HS-27A (cell line): ENCODE measurements around the gene LHFPL3.
"Not testable (repeated sequence)": the region's sequence is repeated elsewhere in the genome, so short reads cannot be mapped to it uniquely, and the experiment has no call there.

Experiments used
- DNase-seq: peaks from one replicate; pipeline ENCODE4 v3.0.0-alpha.2; 2012; ENCODE audit warnings: low read depth, missing footprints

The LHFPL3 gene

DNA sequence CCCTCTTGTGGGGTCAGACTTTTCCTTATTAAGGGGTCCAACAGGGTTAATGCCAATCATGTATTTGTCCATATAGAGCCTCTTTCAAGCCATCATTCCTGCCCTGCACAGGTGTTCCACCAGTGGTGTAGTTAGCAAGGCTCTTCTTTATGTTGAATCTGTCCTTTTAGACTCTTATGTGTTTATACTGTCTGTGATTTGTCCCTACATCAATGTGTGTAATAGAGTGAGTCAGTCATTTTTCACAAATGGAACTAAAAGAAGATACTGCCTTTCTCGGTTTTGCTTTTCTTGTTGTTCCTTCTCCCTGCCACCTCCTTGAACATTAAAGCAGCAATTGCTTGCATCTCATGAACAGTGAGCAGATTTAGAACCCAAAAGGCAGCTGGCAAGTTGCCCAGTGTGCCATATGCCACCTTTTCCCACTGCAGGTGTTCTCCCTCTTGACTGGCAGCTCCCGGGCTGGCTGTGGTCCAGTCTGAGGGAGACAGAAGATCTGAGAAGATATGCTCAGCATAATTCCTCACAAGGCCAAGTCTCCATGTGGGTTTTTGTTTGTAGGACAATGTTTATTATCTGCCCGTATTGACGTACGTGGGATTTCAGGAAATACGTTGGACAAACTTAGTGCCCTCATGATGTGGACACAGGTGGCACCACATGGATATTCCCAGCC, 154.1 kb downstream of the LHFPL3 start:
- no peak for DNase-seq

DNA sequence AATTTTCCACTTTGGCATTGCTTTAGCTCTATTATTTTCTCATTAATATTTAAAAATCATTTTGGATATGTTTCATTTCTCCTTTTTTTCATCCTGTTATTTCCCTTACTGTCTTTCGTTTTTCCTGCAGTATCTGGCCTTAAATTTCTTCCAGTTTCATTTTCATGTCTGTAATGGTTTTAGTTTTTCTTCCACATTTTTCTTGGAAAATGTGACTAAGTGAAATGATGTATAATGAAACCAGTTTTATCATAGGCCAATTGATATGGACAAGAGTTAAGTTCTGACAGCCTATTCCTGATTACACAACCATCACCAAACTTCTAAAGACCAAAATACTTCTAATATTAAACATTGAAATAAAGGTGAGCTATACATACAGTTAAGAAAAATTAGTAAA, 158.5 kb downstream of the LHFPL3 start:
- DNase-seq = no peak

DNA sequence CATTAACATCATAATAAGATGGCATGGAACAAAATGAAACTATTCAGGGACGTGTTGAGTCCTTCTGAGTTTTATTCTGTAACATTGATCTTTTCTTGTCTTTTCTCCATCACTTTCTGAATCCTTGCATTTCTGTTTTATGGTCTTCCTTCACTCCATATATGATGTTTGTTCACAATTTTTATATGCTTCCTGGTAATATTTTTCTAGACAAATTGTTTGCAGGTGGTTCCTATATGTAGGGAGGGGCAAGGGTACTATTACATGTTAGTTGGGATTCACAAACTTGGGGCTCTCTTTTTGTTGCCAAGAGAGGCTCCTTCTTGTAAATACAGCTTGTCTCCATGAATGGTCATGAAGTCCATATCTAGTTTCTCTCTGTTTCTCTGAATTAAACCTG, 159.2 kb downstream of the LHFPL3 start:
- no peak for DNase-seq

DNA sequence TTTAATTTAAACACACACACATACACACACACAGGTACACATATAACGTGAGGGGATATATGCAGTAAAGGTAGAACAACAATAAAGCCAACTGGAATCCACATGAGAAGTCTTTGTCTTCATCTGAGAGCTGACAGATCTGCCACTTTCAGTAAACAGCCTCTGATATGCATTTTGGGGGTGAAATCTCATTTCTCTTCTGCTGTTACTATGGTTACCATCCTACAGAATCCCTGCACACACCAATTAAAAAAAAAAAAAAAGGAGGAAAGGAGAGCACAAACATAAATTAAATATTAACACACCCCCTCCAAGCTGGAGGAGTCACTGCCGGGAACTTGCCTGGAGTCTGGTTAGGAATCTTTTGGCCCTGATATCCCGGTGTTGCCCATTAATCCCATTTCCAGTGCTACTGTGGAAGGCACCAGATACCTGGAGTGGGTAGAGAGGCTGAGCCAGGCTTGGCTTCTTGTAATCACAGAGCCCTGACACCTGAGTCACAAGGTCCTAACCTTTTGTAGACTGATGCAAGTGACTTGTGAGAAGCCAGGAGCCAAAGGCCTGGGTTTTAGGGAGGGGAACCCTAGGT, 169.1 kb downstream of the LHFPL3 start:
- DNase-seq = no peak

DNA sequence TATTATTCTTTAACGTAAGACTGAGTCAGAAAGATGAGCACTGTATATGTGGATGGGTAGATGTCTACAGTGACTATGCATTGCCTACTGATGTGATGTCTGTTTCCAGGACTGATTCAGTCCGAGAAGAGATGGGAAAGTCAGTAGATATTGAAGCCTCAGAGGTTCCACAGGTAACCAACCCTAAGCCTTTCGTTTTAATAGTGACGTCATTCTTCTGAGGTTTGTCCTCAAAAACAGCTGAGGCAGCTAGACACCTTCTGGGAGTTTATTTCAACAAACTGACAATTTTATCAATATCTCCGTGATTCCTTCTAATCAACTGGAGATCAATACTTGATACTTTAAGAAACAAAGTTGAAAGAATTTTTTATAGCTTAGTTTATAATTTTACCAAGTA, 171.6 kb downstream of the LHFPL3 start:
- no peak for DNase-seq

DNA sequence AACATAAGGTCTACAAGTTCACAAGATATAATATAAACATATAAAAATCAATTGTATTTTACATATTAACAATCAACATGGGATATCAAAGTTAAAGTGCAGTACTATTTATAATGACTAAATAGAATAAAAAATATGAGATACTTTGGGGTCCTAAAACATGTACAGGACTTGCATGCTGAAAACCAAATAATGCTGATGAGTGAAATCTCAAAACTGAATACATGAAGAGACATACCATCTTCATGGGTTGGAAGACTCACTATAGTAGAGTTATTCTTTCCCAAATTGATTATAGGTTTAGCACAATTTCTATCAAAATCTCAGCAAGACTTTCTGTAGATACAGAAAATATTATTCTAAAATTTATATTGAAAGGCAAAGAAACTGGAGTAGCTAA, 181.5 kb downstream of the LHFPL3 start:
- no peak for DNase-seq

DNA sequence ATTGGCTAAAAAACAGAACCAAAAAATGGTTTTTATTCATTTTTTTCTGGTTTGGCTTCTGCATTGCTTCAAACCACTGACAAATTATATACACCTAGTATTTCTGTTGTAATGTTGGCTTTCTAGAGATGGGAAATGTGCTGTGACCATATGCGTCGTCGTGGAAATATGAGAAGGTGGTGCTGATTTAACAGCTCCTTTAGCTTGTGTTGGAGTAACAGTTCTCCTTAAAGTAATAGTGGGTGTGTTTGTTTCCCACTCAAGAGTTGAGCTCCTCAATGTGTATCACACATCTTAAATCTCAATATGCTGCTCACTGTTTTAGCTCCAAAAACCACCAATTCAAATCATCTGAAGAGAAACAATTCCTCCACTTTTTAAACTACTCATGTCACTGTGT, 196.4 kb downstream of the LHFPL3 start:
- no peak for DNase-seq

DNA sequence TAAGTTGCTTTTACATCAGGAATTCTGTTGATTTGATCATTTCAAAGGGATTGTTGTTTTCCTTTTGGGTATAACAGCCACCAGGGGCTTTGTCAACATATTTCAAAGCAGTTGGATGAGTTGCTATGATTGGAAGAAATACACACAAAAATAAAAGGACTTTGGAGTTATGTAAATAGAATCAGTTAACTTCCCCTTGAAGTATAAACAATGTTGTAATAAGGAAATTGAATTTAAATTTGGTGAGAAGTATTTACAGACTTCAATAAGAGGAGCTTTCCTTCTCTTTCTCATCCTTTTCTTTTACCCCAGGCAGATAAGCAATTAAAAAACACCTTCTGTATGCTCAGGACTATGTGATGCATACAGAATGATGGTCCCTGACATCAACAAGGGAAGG, 199.7 kb downstream of the LHFPL3 start:
- no peak for DNase-seq

DNA sequence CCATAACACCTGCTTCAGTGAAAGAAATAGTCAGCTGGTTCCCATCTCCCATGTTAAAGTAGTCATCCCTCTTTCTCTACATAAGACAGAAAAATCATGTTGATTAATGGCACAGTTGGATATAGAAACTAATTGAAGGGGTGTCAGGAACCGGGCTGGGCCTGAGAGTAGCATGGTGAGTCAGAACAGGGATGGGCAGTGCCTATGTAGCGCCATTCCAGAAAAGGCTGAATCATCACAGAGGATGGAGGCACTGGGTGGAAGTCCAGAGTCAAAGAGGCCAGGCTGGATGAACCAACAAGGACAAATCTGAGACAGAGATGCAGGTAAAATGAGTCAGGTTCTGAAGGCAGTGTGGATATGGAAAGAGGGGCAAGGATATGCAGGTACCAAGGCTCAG, 201.2 kb downstream of the LHFPL3 start:
- no peak for DNase-seq

DNA sequence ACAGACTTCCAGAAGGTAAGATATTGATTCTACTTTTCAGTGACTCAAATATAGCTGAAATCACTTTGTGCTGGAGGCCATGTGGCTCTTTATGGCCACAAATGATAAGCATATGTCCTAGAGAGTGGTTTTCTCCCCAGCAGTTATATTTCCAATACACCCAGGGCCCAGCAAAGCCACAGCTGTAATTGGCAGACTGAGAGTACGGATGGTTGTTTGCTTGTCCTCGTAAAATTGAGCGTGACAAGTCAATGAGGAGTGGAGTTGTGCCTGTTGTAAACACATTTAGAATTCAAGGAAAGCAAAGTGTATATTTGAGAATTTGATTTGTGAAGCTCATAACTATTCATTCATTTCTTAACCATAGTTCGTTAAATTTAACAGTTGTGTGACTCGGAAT, 201.8 kb downstream of the LHFPL3 start:
- DNase-seq = no peak

DNA sequence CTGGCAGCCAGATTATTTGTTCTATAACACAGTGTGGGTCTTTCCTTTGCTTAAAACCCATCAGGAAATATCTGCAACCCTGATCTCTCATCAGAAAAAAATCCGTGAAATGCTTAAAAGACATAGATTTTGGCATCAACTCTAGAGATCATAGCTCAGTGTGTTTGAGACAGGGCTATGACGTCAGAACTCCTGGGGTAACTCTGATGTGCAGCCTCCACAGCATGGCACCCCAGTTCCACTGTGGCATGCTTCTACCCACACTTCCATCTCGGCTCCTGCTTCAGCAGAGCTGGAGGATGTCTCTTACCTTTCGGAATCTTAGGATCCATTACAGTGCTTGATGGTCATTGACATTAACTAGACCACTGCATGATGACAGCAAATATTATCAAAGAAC, 205.7 kb downstream of the LHFPL3 start:
- no peak for DNase-seq

DNA sequence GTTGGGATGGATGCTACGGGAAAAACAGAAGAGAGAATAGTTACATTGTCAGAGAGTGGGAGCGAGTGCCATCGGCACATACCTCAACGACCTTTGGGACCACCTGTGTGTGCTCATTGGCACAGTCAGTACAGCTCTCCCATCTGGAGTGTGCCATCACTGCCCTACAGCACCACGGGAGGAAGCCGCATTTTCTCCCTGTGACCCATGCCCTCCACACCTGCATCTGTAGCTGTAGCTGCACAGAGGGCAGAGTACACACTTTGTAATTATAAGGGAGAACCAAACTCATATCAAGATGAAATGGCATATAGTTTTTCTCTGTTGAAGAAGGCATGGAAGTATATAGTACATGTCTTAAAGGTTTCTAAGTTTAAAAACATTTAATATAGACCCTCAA, 207.4 kb downstream of the LHFPL3 start:
- DNase-seq = no peak

DNA sequence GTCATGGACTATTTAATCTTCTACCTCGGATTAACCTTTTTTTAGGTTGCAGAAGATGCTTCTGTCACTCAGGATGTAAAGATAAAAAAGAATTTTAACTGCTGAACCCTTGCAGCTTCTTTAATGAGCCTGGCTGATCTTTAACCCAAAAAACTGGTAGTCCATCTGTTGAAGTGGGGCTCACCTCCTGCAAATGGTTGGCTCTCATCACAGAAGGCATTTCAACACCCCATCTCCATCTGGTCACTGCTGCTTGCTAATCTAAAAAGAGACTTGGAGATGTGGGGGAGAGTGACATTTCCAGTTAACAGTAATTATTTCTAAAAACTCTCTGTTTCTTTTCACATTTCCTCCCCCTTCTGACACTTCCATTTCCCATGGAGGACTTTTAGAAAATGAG, 208.6 kb downstream of the LHFPL3 start:
- no peak for DNase-seq

DNA sequence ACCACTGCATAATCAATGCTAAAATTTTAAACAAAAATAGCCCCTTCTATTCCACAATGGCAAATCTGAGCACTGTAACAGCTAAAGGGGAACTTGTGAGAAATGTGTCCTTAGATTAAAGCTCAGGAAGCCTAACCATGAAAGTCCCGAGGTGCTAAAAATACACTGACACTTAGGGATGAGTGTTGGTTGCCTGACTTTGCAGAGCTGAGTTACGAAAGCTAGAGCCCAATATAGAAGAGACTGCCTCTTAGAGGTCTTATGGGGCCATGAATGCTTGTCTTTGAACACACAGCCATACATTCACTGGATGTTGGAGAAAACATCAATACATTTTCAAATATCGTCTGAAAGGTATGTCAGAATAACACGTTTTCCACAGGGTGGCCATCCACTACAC, 209.7 kb downstream of the LHFPL3 start:
- DNase-seq = no peak

DNA sequence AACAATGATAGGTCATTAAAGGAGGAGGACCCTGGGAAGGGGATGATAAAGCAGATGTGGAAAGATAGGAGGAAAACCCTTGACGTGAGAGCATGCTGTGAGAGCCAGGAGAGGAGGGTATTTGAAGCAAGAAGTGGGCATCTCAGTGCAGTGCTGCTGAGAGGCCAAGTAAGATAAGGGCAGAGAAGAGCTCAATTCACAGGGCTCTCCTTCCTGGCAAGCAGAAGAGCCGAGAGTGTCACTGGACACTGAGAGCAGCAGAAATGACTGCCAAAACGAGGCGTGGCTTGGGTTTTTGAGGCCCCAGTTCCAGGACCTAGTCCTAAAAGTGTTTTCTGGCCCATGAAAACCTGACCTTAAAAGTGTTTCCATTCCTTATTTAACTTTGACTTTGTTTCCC, 213.5 kb downstream of the LHFPL3 start:
- no peak for DNase-seq

DNA sequence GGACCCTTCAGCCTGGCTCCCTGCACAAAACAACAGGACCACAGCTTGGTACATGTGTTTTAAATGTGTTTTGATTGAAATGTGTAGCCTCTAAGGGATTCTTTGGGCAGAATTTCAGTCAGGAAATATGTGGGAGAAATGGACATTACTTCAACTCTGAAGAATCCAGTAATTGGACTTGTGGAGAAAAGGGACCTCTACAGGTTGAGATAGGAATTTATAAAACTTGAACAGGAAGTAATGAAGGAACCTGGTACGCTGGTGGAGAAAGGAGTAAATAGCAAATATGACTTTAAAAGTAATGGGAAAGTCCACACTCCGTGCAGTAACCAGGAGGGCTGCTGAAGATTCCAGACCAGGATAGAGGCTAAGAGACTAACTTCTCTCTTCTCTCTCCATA, 220.5 kb downstream of the LHFPL3 start:
- DNase-seq = no peak

DNA sequence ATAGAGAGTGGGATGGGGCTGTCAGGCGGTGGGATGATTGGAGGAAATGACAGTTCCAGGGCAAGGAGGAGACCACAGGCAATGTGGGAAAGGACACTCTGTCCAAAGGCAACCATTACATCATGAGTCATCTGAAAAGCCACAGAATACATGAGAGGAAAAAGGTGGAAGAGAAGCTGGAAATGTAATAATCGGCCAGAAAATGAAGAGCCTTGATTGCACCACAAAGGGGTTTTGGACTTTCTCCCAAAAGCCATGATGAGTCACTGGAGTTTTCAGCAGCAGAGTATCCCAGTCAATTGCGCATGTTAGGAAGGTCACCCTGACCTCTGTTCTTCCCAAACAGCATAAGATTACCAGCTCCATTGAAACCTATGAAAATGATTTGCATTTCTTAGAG, 222.0 kb downstream of the LHFPL3 start:
- no peak for DNase-seq

DNA sequence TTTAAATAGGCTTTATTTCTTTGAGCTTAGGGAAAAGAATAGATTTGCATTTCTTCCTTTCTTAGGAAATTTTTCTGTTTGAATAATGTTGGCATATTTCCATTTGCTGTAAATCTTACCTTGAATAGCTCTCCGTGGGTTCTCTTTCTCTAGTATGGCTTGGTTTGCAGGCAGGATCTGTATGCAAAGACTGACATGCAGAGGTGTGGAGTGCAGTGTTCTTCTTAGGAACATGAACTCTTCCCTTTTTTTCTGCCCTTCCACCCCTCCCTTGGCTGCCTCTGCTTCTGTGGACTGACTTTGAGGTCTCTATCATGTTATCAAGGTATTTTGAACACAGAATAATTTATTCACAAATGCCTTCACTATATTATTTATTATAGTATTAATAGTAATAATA, 222.8 kb downstream of the LHFPL3 start:
- DNase-seq = no peak

DNA sequence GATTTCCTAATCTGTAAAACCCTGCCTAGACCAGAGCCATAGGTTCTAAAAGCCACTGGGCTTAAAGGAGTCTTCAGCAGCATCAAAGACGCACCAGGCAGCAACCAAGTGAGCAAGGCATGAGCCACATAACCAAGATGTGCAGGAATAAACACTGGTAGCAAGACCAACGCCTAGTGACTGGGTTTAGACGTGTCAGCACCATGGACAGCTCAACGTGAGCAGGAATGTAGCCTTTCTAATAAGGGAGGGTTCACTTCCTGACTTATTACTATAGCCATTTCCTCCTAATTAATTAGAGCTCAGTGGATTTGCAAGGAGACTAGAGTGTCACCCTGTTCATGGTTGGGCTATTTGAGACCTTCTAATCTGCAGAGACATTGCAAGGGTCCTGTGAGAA, 223.7 kb downstream of the LHFPL3 start:
- no peak for DNase-seq

DNA sequence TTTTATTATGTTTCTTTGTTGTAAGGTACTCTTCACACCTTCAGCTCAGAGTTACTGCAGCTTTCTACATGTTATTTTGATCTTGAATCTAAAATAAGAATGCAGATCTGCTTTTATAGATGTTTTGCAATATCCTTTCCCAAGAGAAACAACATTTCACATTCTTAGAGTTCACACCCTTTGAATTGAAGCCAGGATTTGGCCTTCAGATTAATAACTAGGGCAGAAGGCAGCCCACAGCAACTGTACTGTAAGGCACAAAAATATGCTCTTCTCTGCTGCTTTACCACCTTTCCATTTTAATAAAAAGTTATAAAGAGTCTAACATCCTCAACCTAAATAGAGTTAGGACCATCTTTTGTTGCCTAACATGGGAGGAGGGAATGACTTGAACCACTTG, 224.7 kb downstream of the LHFPL3 start:
- DNase-seq = no peak

DNA sequence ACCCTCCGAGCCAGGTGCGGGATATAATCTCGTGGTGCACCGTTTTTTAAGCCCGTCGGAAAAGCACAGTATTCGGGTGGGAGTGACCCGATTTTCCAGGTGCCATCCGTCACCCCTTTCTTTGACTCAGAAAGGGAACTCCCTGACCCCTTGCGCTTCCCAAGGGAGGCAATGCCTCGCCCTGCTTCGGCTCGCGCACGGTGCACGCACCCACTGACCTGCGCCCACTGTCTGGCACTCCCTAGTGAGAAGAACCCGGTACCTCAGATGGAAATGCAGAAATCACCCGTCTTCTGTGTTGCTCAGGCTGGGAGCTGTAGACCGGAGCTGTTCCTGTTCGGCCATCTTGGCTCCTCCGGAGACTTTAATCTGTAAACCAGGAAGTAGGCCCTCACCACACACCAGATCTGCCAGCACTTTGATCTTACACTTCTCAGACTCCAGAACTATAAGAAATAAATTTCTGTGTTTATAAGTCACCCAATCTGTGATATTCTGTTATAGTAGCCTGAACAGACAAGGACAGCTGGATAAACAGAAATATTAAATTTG, 235.0 kb downstream of the LHFPL3 start:
- not testable (repeated sequence) for DNase-seq

DNA sequence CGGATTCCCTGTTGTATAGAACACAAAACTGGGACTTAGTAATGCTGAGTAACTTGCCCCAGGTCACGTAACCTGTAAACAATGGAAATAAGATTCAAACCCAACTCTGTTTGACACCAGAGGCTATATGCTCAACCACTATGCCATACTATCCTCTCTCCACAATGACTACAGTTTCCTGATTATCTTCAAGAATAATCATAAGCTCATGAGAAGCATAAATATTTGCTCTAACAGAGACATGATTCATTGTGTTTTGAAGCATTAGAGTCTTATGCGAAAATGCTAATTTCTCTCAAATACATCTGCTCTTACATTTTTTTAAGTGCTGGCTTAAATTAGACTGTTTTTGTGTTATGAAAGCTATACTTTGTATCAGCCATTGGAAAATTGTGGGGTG, 241.3 kb downstream of the LHFPL3 start:
- no peak for DNase-seq

DNA sequence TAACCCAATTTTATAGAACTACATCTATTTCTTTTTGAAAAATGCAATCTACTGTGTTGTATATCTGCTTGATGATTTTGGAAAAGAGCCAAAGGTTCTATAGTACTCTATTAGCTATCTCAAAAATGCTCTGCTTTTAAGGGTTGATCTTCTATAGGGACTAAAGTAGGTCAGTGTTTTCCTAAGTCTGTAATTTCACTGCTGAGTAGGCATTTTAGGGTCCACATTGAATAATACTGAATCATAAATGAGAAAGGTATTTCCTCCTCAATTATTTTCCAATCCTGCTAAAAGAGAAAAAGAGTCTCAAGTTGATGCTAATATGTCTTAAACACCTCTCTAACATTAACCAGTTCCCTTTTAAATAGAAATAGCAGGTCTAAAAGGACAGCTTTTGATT, 244.2 kb downstream of the LHFPL3 start:
- no peak for DNase-seq

DNA sequence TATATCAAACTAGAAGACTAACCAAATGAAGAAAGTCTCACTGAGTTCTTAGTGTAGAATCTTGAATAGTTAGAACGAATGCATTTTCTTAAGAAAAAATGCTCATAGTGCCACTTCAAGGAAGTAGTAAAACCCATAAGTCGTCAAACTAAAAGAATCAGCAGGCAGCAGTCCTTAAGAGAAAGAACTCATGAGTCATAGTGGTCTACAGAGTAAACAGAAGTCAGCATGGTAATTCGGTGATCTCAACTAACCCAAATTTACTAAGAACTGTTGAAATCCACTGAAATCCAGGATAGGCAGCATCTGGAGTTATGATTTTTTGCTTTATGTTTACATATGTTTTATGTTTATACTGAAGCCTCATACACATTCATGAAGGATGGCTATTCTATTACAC, 256.2 kb downstream of the LHFPL3 start:
- DNase-seq = no peak
